ENCODE results near the gene MRGPRF.

GRCh38 chr11:68999093-68999747, 13.8 kb downstream of the MRGPRF start:
- TF ChIP-seq POLR2AphosphoS5 (IDR thresholded peaks at IDR 0.05; ENCODE audit: low read depth, low read length) (no peak), POLR2A (IDR thresholded peaks at IDR 0.05; ENCODE audit: low read depth, low read length) (no peak), TAF1 (IDR thresholded peaks at IDR 0.05; ENCODE audit: borderline replicate concordance, low read depth, low read length) (no peak)
